ENCODE measurements around the gene NOPCHAP1. TPM values are rescaled to one million over a fixed set of nuclear protein-coding genes. Genes with fewer than 3 reads are reported as not detected.

NOPCHAP1 gene
- total and polyA plus RNA-seq, 10 of the 15 experiments (the other 5 are each of a cell fraction or from before 2014, with no cell fraction given), result 28.0 to 115 (median 40.9) TPM

DNA sequence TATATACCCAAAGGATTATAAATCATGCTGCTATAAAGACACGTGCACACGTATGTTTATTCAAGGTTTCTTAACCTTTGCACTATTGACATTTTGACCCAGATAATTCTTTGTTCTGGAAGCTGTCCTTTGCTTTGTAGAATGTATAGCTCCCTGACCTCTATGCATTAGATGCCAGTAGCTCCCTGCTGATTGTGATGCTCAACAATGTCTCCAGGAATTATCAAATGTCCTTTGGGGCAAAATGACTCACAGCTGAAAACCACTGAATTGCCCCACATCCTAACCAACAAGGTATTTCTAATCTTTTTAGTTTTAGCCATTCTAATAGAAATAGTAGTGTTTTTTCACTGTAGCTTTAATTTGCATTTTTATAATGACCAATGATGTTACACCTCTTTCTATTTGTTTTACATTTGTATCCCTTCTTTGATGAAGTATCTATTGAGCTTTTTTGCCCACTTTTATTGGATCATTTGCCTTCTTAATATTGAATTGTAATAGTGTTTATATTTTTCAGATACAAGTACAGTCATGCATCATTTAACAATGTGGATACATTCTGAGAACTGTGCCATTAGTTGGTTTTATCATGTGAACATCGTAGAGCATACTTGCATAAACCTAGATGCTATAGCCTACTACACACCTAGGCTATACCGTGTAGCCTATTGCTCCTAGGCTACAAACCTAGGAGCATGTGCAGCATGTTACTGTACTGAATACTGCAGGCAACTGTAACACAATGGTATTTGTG, 10.4 kb upstream of the NOPCHAP1 start:
- RAD21 ChIA-PET (ENCODE audit: unreplicated experiment), result interaction anchor here (1.0 kb wide), 1 partner anchor 17 kb away, joined by 7 read pairs; the partner anchor contains the start of gene SLC41A2
- H3K4me3 ChIP-seq, result no peak overlapping the region
- H3K27me3 ChIP-seq (replicated peaks in 1 of 2; ENCODE audit: control insufficient read depth in 2 of 2, insufficient read depth in 2 of 2, low read length in 1 of 2), result no peaks in the 10 kb centered on the region
- CTCF ChIA-PET, result interaction anchor here (1.3 kb wide), 1 partner anchor 16 kb away, joined by 4 read pairs; no protein-coding TSS in a partner anchor
- FAIRE-seq (peak; percentile 31), DNase-seq (ENCODE audit: low read depth, low spot score) (no peak), ATAC-seq (no peak)
- H3K27ac ChIP-seq (ENCODE audit: control insufficient read depth, insufficient read depth), result no peak overlapping the region
- intact Hi-C loops (cut with micrococcal nuclease; ENCODE audit: unreplicated experiment), result no loop called here
- H3K9me3 ChIP-seq (replicated peaks; ENCODE audit: control insufficient read depth, insufficient read depth, low read length), result no peaks in the 10 kb centered on the region; the same call in 2 of the 3 replicates
- POLR2A ChIA-PET, result interaction anchor here (0.6 kb wide), 2 partner anchors 35 kb away, joined by 4 to 5 read pairs; no protein-coding TSS in a partner anchor
- H4K20me1 ChIP-seq (ENCODE audit: control insufficient read depth, insufficient read depth), result no peaks in the 10 kb centered on the region
- no peak overlapping the region for H2AFZ ChIP-seq (ENCODE audit: control insufficient read depth, low read depth, low read length)
- 95% methylated on average over 4 of the region's 4 CpGs for WGBS (ENCODE audit: insufficient coverage, insufficient replicate concordance, low lambda C conversion rate, missing lambda C conversion rate)
- TF ChIP-seq BACH1 (IDR thresholded peaks at IDR 0.05; ENCODE audit: borderline replicate concordance) (no peak), CBFB (IDR thresholded peaks at IDR 0.05; ENCODE audit: low read depth) (no peak), LARP7 (IDR thresholded peaks at IDR 0.05) (no peak)
- TF ChIP-seq, protein P1, sequence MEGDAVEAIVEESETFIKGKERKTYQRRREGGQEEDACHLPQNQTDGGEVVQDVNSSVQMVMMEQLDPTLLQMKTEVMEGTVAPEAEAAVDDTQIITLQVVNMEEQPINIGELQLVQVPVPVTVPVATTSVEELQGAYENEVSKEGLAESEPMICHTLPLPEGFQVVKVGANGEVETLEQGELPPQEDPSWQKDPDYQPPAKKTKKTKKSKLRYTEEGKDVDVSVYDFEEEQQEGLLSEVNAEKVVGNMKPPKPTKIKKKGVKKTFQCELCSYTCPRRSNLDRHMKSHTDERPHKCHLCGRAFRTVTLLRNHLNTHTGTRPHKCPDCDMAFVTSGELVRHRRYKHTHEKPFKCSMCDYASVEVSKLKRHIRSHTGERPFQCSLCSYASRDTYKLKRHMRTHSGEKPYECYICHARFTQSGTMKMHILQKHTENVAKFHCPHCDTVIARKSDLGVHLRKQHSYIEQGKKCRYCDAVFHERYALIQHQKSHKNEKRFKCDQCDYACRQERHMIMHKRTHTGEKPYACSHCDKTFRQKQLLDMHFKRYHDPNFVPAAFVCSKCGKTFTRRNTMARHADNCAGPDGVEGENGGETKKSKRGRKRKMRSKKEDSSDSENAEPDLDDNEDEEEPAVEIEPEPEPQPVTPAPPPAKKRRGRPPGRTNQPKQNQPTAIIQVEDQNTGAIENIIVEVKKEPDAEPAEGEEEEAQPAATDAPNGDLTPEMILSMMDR (IDR thresholded peaks at IDR 0.05 in 2 of 3, conservative IDR thresholded peaks at IDR 0.05 in 1 of 3; ENCODE audit: control insufficient read depth in 2 of 3, extremely low read depth in 1 of 3, insufficient read depth in 1 of 3, low read depth in 3 of 3, low read length in 3 of 3), result no peak
- TF ChIP-seq, protein P2, sequence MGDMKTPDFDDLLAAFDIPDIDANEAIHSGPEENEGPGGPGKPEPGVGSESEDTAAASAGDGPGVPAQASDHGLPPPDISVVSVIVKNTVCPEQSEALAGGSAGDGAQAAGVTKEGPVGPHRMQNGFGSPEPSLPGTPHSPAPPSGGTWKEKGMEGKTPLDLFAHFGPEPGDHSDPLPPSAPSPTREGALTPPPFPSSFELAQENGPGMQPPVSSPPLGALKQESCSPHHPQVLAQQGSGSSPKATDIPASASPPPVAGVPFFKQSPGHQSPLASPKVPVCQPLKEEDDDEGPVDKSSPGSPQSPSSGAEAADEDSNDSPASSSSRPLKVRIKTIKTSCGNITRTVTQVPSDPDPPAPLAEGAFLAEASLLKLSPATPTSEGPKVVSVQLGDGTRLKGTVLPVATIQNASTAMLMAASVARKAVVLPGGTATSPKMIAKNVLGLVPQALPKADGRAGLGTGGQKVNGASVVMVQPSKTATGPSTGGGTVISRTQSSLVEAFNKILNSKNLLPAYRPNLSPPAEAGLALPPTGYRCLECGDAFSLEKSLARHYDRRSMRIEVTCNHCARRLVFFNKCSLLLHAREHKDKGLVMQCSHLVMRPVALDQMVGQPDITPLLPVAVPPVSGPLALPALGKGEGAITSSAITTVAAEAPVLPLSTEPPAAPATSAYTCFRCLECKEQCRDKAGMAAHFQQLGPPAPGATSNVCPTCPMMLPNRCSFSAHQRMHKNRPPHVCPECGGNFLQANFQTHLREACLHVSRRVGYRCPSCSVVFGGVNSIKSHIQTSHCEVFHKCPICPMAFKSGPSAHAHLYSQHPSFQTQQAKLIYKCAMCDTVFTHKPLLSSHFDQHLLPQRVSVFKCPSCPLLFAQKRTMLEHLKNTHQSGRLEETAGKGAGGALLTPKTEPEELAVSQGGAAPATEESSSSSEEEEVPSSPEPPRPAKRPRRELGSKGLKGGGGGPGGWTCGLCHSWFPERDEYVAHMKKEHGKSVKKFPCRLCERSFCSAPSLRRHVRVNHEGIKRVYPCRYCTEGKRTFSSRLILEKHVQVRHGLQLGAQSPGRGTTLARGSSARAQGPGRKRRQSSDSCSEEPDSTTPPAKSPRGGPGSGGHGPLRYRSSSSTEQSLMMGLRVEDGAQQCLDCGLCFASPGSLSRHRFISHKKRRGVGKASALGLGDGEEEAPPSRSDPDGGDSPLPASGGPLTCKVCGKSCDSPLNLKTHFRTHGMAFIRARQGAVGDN (IDR thresholded peaks at IDR 0.05), result no peak
- no TSS peak for BruUV-seq (replicated peaks)
- in situ Hi-C loops (cut with MboI), result no loop called here
- no peaks in the 10 kb centered on the region for H3K36me3 ChIP-seq (ENCODE audit: control insufficient read depth in 2 of 2, insufficient read depth in 2 of 2, low read length in 1 of 2)
- H3K79me2 ChIP-seq (ENCODE audit: control insufficient read depth, insufficient read depth, low read length), result no peaks in the 10 kb centered on the region
- H3K9ac ChIP-seq (ENCODE audit: control insufficient read depth, insufficient read depth, low read length), result no peak overlapping the region
- H3K4me2 ChIP-seq (ENCODE audit: control insufficient read depth, insufficient read depth), result no peak overlapping the region
- SMC1A ChIA-PET (ENCODE audit: uncharacterized antibody, unreplicated experiment), result interaction anchor here (0.7 to 1.0 kb wide), 4 partner anchors 16 to 594 kb away, joined by 3 read pairs; no protein-coding TSS in a partner anchor
- peaks cover 11% of the 10 kb centered on the region for H3K4me1 ChIP-seq (ENCODE audit: control insufficient read depth, insufficient read depth, low read length)
